HCT116 (cell line): ENCODE results near the gene EVX1. TPM values are rescaled to one million over a fixed set of nuclear protein-coding genes. Genes with fewer than 3 reads are reported as not detected.

ENCODE experiments used
- ATAC-seq: fragments of 200-7000 bp; cut with Tn5 transposase; 2 replicates; pipeline ENCODE4 v1.9.1; 2020; ENCODE audit warnings: mild to moderate bottlenecking, moderate library complexity
- BruUV-seq: library from RNA; stranded (reverse); fragments of 400-500 nt; replicated peaks from 2 replicates; lab custom pipeline; 2021; lab: Mats Ljungman, UMichigan
- CTCF ChIA-PET: fragments of 300-600 bp; sonication (Branson Sonifier 250); formaldehyde crosslinking; loops from one replicate; lab custom pipeline; 2021; ENCODE audit warnings: antibody characterized with exemption; lab: Charles Lee
- POLR2A ChIA-PET: fragments of 300-600, 350-600 bp; sonication (Branson Sonifier 250); formaldehyde crosslinking; loops from one replicate; lab custom pipeline; 2021; ENCODE audit warnings: antibody characterized with exemption; lab: Charles Lee
- RAD21 ChIA-PET, 2 experiments: fragments of 300-600 bp; sonication (Branson Sonifier 250); formaldehyde crosslinking; loops; one replicate each; lab custom pipeline; 2023; ENCODE audit warnings: low total read pairs in 2 of 2; ENCODE audit not compliant: uncharacterized antibody in 2 of 2, unreplicated experiment in 2 of 2, low non-redundant PET in 1 of 2; lab: Charles Lee
- DNase-seq: peaks from one replicate; pipeline ENCODE4 v3.0.0-alpha.2; 2010; ENCODE audit warnings: low read depth, low spot score
- H2AFZ ChIP-seq: fragments of 200-600 bp; shearing (Covaris generic), sonication (generic); 2 replicates; pipeline ENCODE4 v1.6.1; 2017; ENCODE audit warnings: low read depth, mixed run types, mixed read lengths, antibody characterized with exemption, low read length; ENCODE audit not compliant: poor library complexity, severe bottlenecking
- H3K27ac ChIP-seq: 2 replicates; pipeline ENCODE4 v1.5.1; 2012; ENCODE audit warnings: low read depth, low read length
- H3K27me3 ChIP-seq: fragments of 200-600 bp; sonication (generic); 2 replicates; pipeline ENCODE4 v1.6.1; 2016; ENCODE audit warnings: mixed run types, low read length, mixed read lengths; ENCODE audit not compliant: insufficient read depth
- H3K36me3 ChIP-seq, 2 experiments: fragments of 200-500 bp in 1 of 2; fragments of 200-600 bp in 1 of 2; sonication (Bioruptor generic) in 1 of 2; sonication (generic) in 1 of 2; 2 replicates each; pipeline versions ENCODE4 v1.5.1 to v1.6.1; 2014 to 2016; ENCODE audit warnings: low read length in 2 of 2, inconsistent platforms in 1 of 2, mixed read lengths in 1 of 2, mixed run types in 1 of 2; ENCODE audit not compliant: insufficient read depth in 2 of 2, control insufficient read depth in 1 of 2
- H3K4me1 ChIP-seq, 2 experiments: fragments of 200-600 bp in 1 of 2; sonication (generic) in 1 of 2; 2 replicates each; pipeline versions ENCODE4 v1.5.1 to v1.6.1; 2012 to 2017; ENCODE audit warnings: low read length in 2 of 2, inconsistent platforms in 1 of 2, mild to moderate bottlenecking in 1 of 2, mixed read lengths in 1 of 2, mixed run types in 1 of 2, moderate library complexity in 1 of 2; ENCODE audit not compliant: insufficient read depth in 2 of 2, control insufficient read depth in 1 of 2
- H3K4me2 ChIP-seq: fragments of 200-600 bp; sonication (generic); 2 replicates; pipeline ENCODE4 v1.6.1; 2017; ENCODE audit warnings: mixed run types, low read length, mixed read lengths
- H3K4me3 ChIP-seq, 2 experiments: fragments of 200-600 bp in 1 of 2; sonication (generic) in 1 of 2; replicated peaks in 1 of 2; 2 replicates each; pipeline ENCODE4 v1.5.1; 2011 to 2016; ENCODE audit warnings: low read length in 2 of 2, control low read depth in 1 of 2, low read depth in 1 of 2, mild to moderate bottlenecking in 1 of 2, mixed read lengths in 1 of 2, mixed run types in 1 of 2
- H3K79me2 ChIP-seq: fragments of 200-600 bp; sonication (generic); 2 replicates; pipeline ENCODE4 v1.6.1; 2017; ENCODE audit warnings: mild to moderate bottlenecking, mixed run types, low read length, moderate library complexity, mixed read lengths; ENCODE audit not compliant: insufficient read depth
- H3K9ac ChIP-seq: fragments of 200-600 bp; sonication (generic); 2 replicates; pipeline ENCODE4 v1.6.1; 2016; ENCODE audit warnings: low read length, mixed read lengths
- H3K9me2 ChIP-seq: fragments of 200-600 bp; sonication (generic), shearing (Covaris generic); 2 replicates; pipeline ENCODE4 v1.6.1; 2017; ENCODE audit warnings: mixed run types, mild to moderate bottlenecking, moderate library complexity; ENCODE audit not compliant: insufficient read depth
- H3K9me3 ChIP-seq, 2 experiments: fragments of 200-500 bp in 1 of 2; fragments of 200-600 bp in 1 of 2; sonication (Bioruptor generic) in 1 of 2; sonication (generic) in 1 of 2; 2 replicates each; pipeline ENCODE4 v1.6.1; 2014 to 2017; ENCODE audit warnings: low read length in 2 of 2, mixed read lengths in 2 of 2, inconsistent platforms in 1 of 2, low read depth in 1 of 2, mild to moderate bottlenecking in 1 of 2, mixed run types in 1 of 2, moderate library complexity in 1 of 2; ENCODE audit not compliant: control insufficient read depth in 1 of 2, insufficient read depth in 1 of 2
- H4K20me1 ChIP-seq: fragments of 200-600 bp; sonication (generic), shearing (Covaris generic); 2 replicates; pipeline ENCODE4 v1.6.1; 2017; ENCODE audit warnings: mixed run types, mild to moderate bottlenecking, moderate library complexity; ENCODE audit not compliant: insufficient read depth
- CBX3 ChIP-seq: IDR thresholded peaks from 2 replicates; pipeline ENCODE4 v1.6.1; 2012; ENCODE audit warnings: low read depth
- CTCF ChIP-seq, 3 experiments: fragments of 200-600 bp in 1 of 3; sonication (generic) in 1 of 3; IDR thresholded peaks in 2 of 3; conservative IDR thresholded peaks in 1 of 3; 2 replicates each; pipeline ENCODE4 v1.5.1; 2012 to 2017; ENCODE audit warnings: low read depth in 2 of 3, low read length in 2 of 3, antibody characterized with exemption in 1 of 3, borderline replicate concordance in 1 of 3, control low read depth in 1 of 3, mild to moderate bottlenecking in 1 of 3, mixed read lengths in 1 of 3, mixed run types in 1 of 3, moderate library complexity in 1 of 3; ENCODE audit not compliant: insufficient read depth in 1 of 3
- EGR1 ChIP-seq: IDR thresholded peaks from 2 replicates; pipeline ENCODE4 v1.6.1; 2012; ENCODE audit warnings: low read depth
- EZH2 ChIP-seq: fragments of 200-600 bp; sonication (generic); IDR thresholded peaks from 2 replicates; pipeline ENCODE4 v1.6.1; 2017; ENCODE audit warnings: antibody characterized with exemption, mixed run types
- FOSL1 ChIP-seq: IDR thresholded peaks from 2 replicates; pipeline ENCODE4 v1.6.1; 2012; ENCODE audit warnings: low read depth
- JUND ChIP-seq: IDR thresholded peaks from 2 replicates; pipeline ENCODE4 v1.6.1; 2012
- MAX ChIP-seq: IDR thresholded peaks from 2 replicates; pipeline ENCODE4 v1.6.1; 2012
- POLR2A ChIP-seq: IDR thresholded peaks from 2 replicates; pipeline ENCODE4 v1.7.0; 2011; ENCODE audit warnings: borderline replicate concordance; ENCODE audit not compliant: insufficient read depth, insufficient read length; ENCODE audit errors: extremely low read depth
- POLR2AphosphoS5 ChIP-seq: IDR thresholded peaks from 2 replicates; pipeline ENCODE4 v1.6.1; 2011; ENCODE audit warnings: mild to moderate bottlenecking, low read depth, low read length, moderate library complexity
- RAD21 ChIP-seq: IDR thresholded peaks from 2 replicates; pipeline ENCODE4 v1.6.1; 2012; ENCODE audit warnings: low read depth, mild to moderate bottlenecking
- SIN3A ChIP-seq: IDR thresholded peaks from 2 replicates; pipeline ENCODE4 v1.6.1; 2012; ENCODE audit warnings: low read depth
- SRF ChIP-seq: IDR thresholded peaks from 2 replicates; pipeline ENCODE4 v1.6.1; 2012; ENCODE audit warnings: low read depth
- TCF7L2 ChIP-seq: IDR thresholded peaks from 2 replicates; pipeline ENCODE4 v1.7.0; 2011; ENCODE audit warnings: borderline replicate concordance, inconsistent platforms; ENCODE audit not compliant: insufficient read depth, insufficient read length; ENCODE audit errors: extremely low read depth
- YY1 ChIP-seq: IDR thresholded peaks from 2 replicates; pipeline ENCODE4 v1.6.1; 2011; ENCODE audit warnings: low read length, low read depth, moderate library complexity, mild to moderate bottlenecking; ENCODE audit not compliant: insufficient replicate concordance; ENCODE audit errors: extremely low read depth
- ZBTB33 ChIP-seq: IDR thresholded peaks from 2 replicates; pipeline ENCODE4 v1.6.1; 2011; ENCODE audit warnings: mild to moderate bottlenecking, low read length, moderate library complexity; ENCODE audit not compliant: insufficient replicate concordance; ENCODE audit errors: extremely low read depth
- ZFX ChIP-seq: fragments of 450-650 bp; IDR thresholded peaks from 2 replicates; pipeline ENCODE4 v1.6.1; 2017
- ZNF274 ChIP-seq: fragments of 200-500 bp; sonication (Bioruptor generic); IDR thresholded peaks from 2 replicates; pipeline ENCODE4 v1.6.1; 2014; ENCODE audit warnings: mild to moderate bottlenecking, low read depth, low read length, inconsistent platforms
- intact Hi-C: fragments of 100-400 bp; cut with micrococcal nuclease; formaldehyde crosslinking; loops from 2 replicates; pipeline ENCODE4 v1.10.0; 2022
- total RNA-seq: library from RNA; stranded (reverse); gene quantifications from one replicate; pipeline ENCODE4 v1.2.1, GENCODE V29; 2021; ENCODE audit not compliant: unreplicated experiment

EVX1 gene
- total RNA-seq, 1 experiment from 2014 or later: 0.25 TPM

- no peak for ATAC-seq
- H3K4me1 ChIP-seq: no peaks in the 10 kb centered on the region
- ChIA-PET CTCF (no interaction called here), RAD21 (no interaction called here), POLR2A (no interaction called here)
- intact Hi-C loops: no loop called here
- no peaks in the 10 kb centered on the region for H3K9me3 ChIP-seq
- H3K36me3 ChIP-seq: no peaks in the 10 kb centered on the region
- H3K4me2 ChIP-seq: no peak overlapping the region
- H3K27ac ChIP-seq: no peak overlapping the region
- H3K79me2 ChIP-seq: no peaks in the 10 kb centered on the region
- no peak overlapping the region for H3K4me3 ChIP-seq
- H4K20me1 ChIP-seq: no peaks in the 10 kb centered on the region
- TF ChIP-seq EZH2 (no peak), EGR1 (no peak), FOSL1 (no peak), ZNF274 (no peak), YY1 (no peak), SIN3A (no peak), RAD21 (no peak), CBX3 (no peak), POLR2A (no peak), ZBTB33 (no peak), SRF (no peak), POLR2AphosphoS5 (no peak), JUND (no peak), MAX (no peak), ZFX (no peak), CTCF (IDR thresholded peaks at IDR 0.05 in 2 of 3, conservative IDR thresholded peaks at IDR 0.05 in 1 of 3; ENCODE audit: borderline replicate concordance in 1 of 3, insufficient read depth in 1 of 3, low read depth in 2 of 3, low read length in 2 of 3) (no peak), TCF7L2 (no peak)
- H3K27me3 ChIP-seq: no peaks in the 10 kb centered on the region
- H3K9me2 ChIP-seq: no peaks in the 10 kb centered on the region
- no peak for DNase-seq
- BruUV-seq: no TSS peak
- no peak overlapping the region for H2AFZ ChIP-seq
- H3K9ac ChIP-seq: no peak overlapping the region
Observed at GRCh38 chr7:27247452-27248426, 5.1 kb downstream of the EVX1 start.
